Liver (tissue), 3 donors: Measurements from ENCODE around the gene TRIP6.

ENCODE experiments used
- ATF3 ChIP-seq: IDR thresholded peaks from 2 replicates; pipeline ENCODE4 v1.6.1; 2016; ENCODE audit warnings: antibody characterized with exemption
- CTCF ChIP-seq: fragments of 150-350 bp; IDR thresholded peaks from 2 replicates; pipeline ENCODE4 v1.5.1; 2017; ENCODE audit warnings: improper control_type of control experiment, low read depth, low read length; ENCODE audit not compliant: missing input control
- MAX ChIP-seq: IDR thresholded peaks from 2 replicates; pipeline ENCODE4 v1.6.1; 2016; ENCODE audit warnings: antibody characterized with exemption
- REST ChIP-seq: IDR thresholded peaks from 2 replicates; pipeline ENCODE4 v1.6.1; 2016; ENCODE audit warnings: antibody characterized with exemption, mild to moderate bottlenecking
- SP1 ChIP-seq: IDR thresholded peaks from 2 replicates; pipeline ENCODE4 v1.6.1; 2018; ENCODE audit warnings: antibody characterized with exemption, mild to moderate bottlenecking
- TAF1 ChIP-seq: conservative IDR thresholded peaks from 2 replicates; pipeline ENCODE4 v1.6.1; 2016; ENCODE audit warnings: antibody characterized with exemption, mild to moderate bottlenecking
- YY1 ChIP-seq: IDR thresholded peaks from 2 replicates; pipeline ENCODE4 v1.6.1; 2016; ENCODE audit warnings: antibody characterized with exemption, mild to moderate bottlenecking
- ZBTB33 ChIP-seq: IDR thresholded peaks from 2 replicates; pipeline ENCODE4 v1.6.1; 2016; ENCODE audit warnings: antibody characterized with exemption
- donor health status: healthy.
- donor health status: healthy.

- TF ChIP-seq CTCF = no peak
- TF ChIP-seq TAF1 = no peak
- TF ChIP-seq REST = no peak
- no peak for TF ChIP-seq ATF3
- TF ChIP-seq YY1 = no peak
- no peak for TF ChIP-seq ZBTB33
- TF ChIP-seq SP1 = no peak
- no peak for TF ChIP-seq MAX
Measured at GRCh38 chr7:100865938-100866728, 1.1 kb upstream of the TRIP6 start.
